GM12801 (cell line): ENCODE results near the gene CLPTM1.

Experiments
- CTCF ChIP-seq: IDR thresholded peaks from one replicate; pipeline ENCODE4 v1.5.1; 2011; ENCODE audit warnings: control low read depth; ENCODE audit not compliant: insufficient read length; ENCODE audit errors: extremely low read depth

The CLPTM1 gene

GRCh38 chr19:45030825-45031224, 75.6 kb downstream of the CLPTM1 start:
- TF ChIP-seq CTCF: no peak

GRCh38 chr19:45032421-45032820, 77.2 kb downstream of the CLPTM1 start:
- no peak for TF ChIP-seq CTCF

GRCh38 chr19:45035755-45036154, 80.6 kb downstream of the CLPTM1 start:
- TF ChIP-seq CTCF: no peak

- no peak for TF ChIP-seq CTCF
Observed at GRCh38 chr19:45037393-45038169, 82.4 kb downstream of the CLPTM1 start.

GRCh38 chr19:45038931-45039893, 84.0 kb downstream of the CLPTM1 start, which contains the start of gene CLASRP:
TSS of gene CLASRP (plus strand) at chr19:45039045. CDS start at chr19:45040213, 1,168 bp downstream.
- TF ChIP-seq CTCF: no peak

- no peak for TF ChIP-seq CTCF
Observed at GRCh38 chr19:45040059-45040771, 85.0 kb downstream of the CLPTM1 start.

GRCh38 chr19:45041125-45041524, 85.9 kb downstream of the CLPTM1 start:
- no peak for TF ChIP-seq CTCF
